Measurements from ENCODE around the gene NMNAT1.

Gene NMNAT1

GRCh38 chr1:9957726-9958125 lies 14.5 kb downstream of the NMNAT1 start:
- TF ChIP-seq CEBPB (IDR thresholded peaks at IDR 0.05) (no peak), EGR1 (IDR thresholded peaks at IDR 0.05) (no peak), RAD21 (IDR thresholded peaks at IDR 0.05; ENCODE audit: low read depth) (no peak), REST (IDR thresholded peaks at IDR 0.05; ENCODE audit: low read depth) (no peak), FOXM1 (IDR thresholded peaks at IDR 0.05; ENCODE audit: borderline replicate concordance, low read depth) (no peak), MAX (IDR thresholded peaks at IDR 0.05) (no peak), TEAD4 (IDR thresholded peaks at IDR 0.05) (no peak)

GRCh38 chr1:9960011-9960410 lies 16.7 kb downstream of the NMNAT1 start:
- TF ChIP-seq CEBPB (IDR thresholded peaks at IDR 0.05) (no peak), NFIC (IDR thresholded peaks at IDR 0.05) (no peak), ZBTB7A (IDR thresholded peaks at IDR 0.05; ENCODE audit: low read depth) (no peak), RAD21 (IDR thresholded peaks at IDR 0.05; ENCODE audit: low read depth) (no peak), YY1 (IDR thresholded peaks at IDR 0.05; ENCODE audit: low read depth) (no peak), TEAD4 (IDR thresholded peaks at IDR 0.05) (no peak), FOXM1 (IDR thresholded peaks at IDR 0.05; ENCODE audit: borderline replicate concordance, low read depth) (no peak), REST (IDR thresholded peaks at IDR 0.05; ENCODE audit: low read depth) (no peak), TAF1 (IDR thresholded peaks at IDR 0.05; ENCODE audit: low read depth) (no peak), TCF12 (IDR thresholded peaks at IDR 0.05; ENCODE audit: low read depth) (no peak), MAX (IDR thresholded peaks at IDR 0.05) (no peak), USF1 (IDR thresholded peaks at IDR 0.05) (no peak), EGR1 (IDR thresholded peaks at IDR 0.05) (no peak), CREB1 (IDR thresholded peaks at IDR 0.05; ENCODE audit: low read depth) (no peak), EP300 (IDR thresholded peaks at IDR 0.05; ENCODE audit: borderline replicate concordance) (no peak)

- TF ChIP-seq NFIC (IDR thresholded peaks at IDR 0.05) = no peak
- no peak for TF ChIP-seq CEBPB (IDR thresholded peaks at IDR 0.05)
- no peak for TF ChIP-seq REST (IDR thresholded peaks at IDR 0.05; ENCODE audit: low read depth)
- no peak for TF ChIP-seq USF1 (IDR thresholded peaks at IDR 0.05)
- TF ChIP-seq YY1 (IDR thresholded peaks at IDR 0.05; ENCODE audit: low read depth) = no peak
- TF ChIP-seq RAD21 (IDR thresholded peaks at IDR 0.05; ENCODE audit: low read depth) = no peak
- TF ChIP-seq TCF12 (IDR thresholded peaks at IDR 0.05; ENCODE audit: low read depth) = no peak
- no peak for TF ChIP-seq TEAD4 (IDR thresholded peaks at IDR 0.05)
- no peak for TF ChIP-seq FOXM1 (IDR thresholded peaks at IDR 0.05; ENCODE audit: borderline replicate concordance, low read depth)
- no peak for TF ChIP-seq EGR1 (IDR thresholded peaks at IDR 0.05)
- TF ChIP-seq MAX (IDR thresholded peaks at IDR 0.05) = no peak
- no peak for TF ChIP-seq EP300 (IDR thresholded peaks at IDR 0.05; ENCODE audit: borderline replicate concordance)
- no peak for TF ChIP-seq ZBTB7A (IDR thresholded peaks at IDR 0.05; ENCODE audit: low read depth)
- TF ChIP-seq TAF1 (IDR thresholded peaks at IDR 0.05; ENCODE audit: low read depth) = no peak
- TF ChIP-seq CREB1 (IDR thresholded peaks at IDR 0.05; ENCODE audit: low read depth) = no peak
Measured at GRCh38 chr1:9960706-9961562, 17.7 kb downstream of the NMNAT1 start.

- TF ChIP-seq EP300 (IDR thresholded peaks at IDR 0.05; ENCODE audit: borderline replicate concordance) (no peak), YY1 (IDR thresholded peaks at IDR 0.05; ENCODE audit: low read depth) (no peak), CREB1 (IDR thresholded peaks at IDR 0.05; ENCODE audit: low read depth) (no peak), TCF12 (IDR thresholded peaks at IDR 0.05; ENCODE audit: low read depth) (no peak), FOXM1 (IDR thresholded peaks at IDR 0.05; ENCODE audit: borderline replicate concordance, low read depth) (no peak), REST (IDR thresholded peaks at IDR 0.05; ENCODE audit: low read depth) (no peak)
Measured at GRCh38 chr1:9984253-9984652, 41.0 kb downstream of the NMNAT1 start.
